ENCODE measurements around the gene SLC66A1. TPM values are rescaled to one million over a fixed set of nuclear protein-coding genes. Genes with fewer than 3 reads are reported as not detected.
A peak's percentile ranks its signal among the peaks of the same experiment; 100 is the strongest.

The SLC66A1 gene
- total and polyA plus RNA-seq, 9 of the 15 experiments (the other 6 are each of a cell fraction or from before 2014, with no cell fraction given) = 1.2 to 40.8 (median 18.6) TPM

DNA sequence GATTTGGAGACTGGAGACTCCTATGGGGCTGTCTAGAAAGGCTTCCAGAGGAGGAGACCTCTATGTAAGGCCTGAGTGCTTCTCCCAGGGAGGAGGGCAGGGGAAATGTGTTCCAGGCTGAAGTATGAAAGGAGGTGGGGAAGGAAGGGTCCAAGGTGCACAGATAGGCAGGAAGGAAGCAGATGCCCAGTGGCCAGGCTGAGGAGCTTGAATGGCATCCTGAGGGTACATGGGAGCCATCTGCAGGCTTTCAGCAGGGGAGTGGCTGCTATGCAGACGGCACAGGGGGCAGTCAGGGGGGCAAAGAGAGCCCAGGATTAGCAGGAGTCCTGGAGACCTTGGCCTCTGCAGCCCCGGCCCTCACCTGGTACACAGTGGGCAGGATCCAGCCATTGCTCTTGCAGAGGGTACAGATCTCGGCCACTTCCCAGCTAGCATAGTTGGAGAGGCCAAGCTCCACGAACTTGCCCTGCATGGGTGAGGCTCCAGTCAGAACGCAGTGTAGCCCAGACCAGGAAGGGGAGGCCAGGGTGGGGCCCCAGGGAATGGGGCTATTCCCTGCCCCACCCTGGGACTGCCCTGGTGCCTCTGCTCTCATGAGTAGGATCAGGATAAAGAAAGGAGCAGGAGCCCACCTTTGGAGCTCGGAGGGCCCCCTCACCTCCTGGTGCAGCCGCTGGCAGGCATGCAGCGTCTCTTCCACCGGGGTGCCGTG lies 4.2 kb upstream of the SLC66A1 start:
- DNase-seq (ENCODE audit: extremely low read depth in 1 of 4, low spot score in 3 of 4) (no peak), ATAC-seq (no peak), FAIRE-seq (no peak)
- Histone ChIP-seq H2AFZ (ENCODE audit: low read depth, low read length) (no peak overlapping the region), H3K4me3 (no peak overlapping the region), H3K4me1 (replicated peaks in 1 of 2; ENCODE audit: control insufficient read depth in 2 of 2, insufficient read depth in 2 of 2, low read length in 2 of 2) (peaks cover 9 to 29% of the 10 kb centered on the region in 2 experiments; a peak in 4 of 5 replicates), H3K9me1 (ENCODE audit: control insufficient read depth, insufficient read depth, low read length) (no peaks in the 10 kb centered on the region), H3K79me2 (ENCODE audit: control insufficient read depth, insufficient read depth, low read length) (peaks cover 23% of the 10 kb centered on the region), H3K9ac (ENCODE audit: insufficient read depth in 1 of 2, low read depth in 2 of 2, low read length in 2 of 2) (peak overlapping the region in 1 of 2 experiments; percentile 21; a peak in 1 of 4 replicates), H3K36me3 (ENCODE audit: control insufficient read depth, insufficient read depth, low read length) (peaks cover 60% of the 10 kb centered on the region), H3K4me2 (ENCODE audit: insufficient read depth, low read length) (no peak overlapping the region), H3K27ac (ENCODE audit: extremely low read depth, low read depth, low read length) (no peak overlapping the region), H4K20me1 (replicated peaks; ENCODE audit: control insufficient read depth, insufficient read depth, low read length) (no peaks in the 10 kb centered on the region), H3K9me3 (replicated peaks; ENCODE audit: control insufficient read depth, insufficient read depth, low read depth, low read length) (no peaks in the 10 kb centered on the region), H3K27me3 (ENCODE audit: control insufficient read depth in 2 of 2, insufficient read depth in 2 of 2, low read length in 2 of 2) (no peaks in the 10 kb centered on the region)
- TF ChIP-seq RBFOX2 (IDR thresholded peaks at IDR 0.05; ENCODE audit: low read depth, low read length) = 0 out of 2 replicates have a peak, but pooled peaks have one; percentile 21
- TF ChIP-seq, protein P1, sequence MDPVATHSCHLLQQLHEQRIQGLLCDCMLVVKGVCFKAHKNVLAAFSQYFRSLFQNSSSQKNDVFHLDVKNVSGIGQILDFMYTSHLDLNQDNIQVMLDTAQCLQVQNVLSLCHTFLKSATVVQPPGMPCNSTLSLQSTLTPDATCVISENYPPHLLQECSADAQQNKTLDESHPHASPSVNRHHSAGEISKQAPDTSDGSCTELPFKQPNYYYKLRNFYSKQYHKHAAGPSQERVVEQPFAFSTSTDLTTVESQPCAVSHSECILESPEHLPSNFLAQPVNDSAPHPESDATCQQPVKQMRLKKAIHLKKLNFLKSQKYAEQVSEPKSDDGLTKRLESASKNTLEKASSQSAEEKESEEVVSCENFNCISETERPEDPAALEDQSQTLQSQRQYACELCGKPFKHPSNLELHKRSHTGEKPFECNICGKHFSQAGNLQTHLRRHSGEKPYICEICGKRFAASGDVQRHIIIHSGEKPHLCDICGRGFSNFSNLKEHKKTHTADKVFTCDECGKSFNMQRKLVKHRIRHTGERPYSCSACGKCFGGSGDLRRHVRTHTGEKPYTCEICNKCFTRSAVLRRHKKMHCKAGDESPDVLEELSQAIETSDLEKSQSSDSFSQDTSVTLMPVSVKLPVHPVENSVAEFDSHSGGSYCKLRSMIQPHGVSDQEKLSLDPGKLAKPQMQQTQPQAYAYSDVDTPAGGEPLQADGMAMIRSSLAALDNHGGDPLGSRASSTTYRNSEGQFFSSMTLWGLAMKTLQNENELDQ (CRISPR knock-in tag; IDR thresholded peaks at IDR 0.05; ENCODE audit: borderline replicate concordance) = no peak
- in situ Hi-C loops (cut with MboI) (no loop called here), intact Hi-C loops (cut with micrococcal nuclease) (no loop called here)
- WGBS (ENCODE audit: insufficient coverage, low coverage, missing lambda C conversion rate) = 89% methylated on average over 10 of the region's 10 CpGs
- POLR2A ChIA-PET = no interaction called here
- CTCF ChIA-PET (ENCODE audit: low intra/inter-chr PET ratio) = no interaction called here
- no TSS peak for BruUV-seq (replicated peaks)

Data from K562 (cell line).